HuH-7.5 (cell line): Measurements from ENCODE around the gene DCP1B.
A peak's percentile ranks its signal among the peaks of the same experiment; 100 is the strongest.

Experiments
- DNase-seq: peaks from one replicate; pipeline ENCODE4 v3.0.0; 2011; ENCODE audit warnings: low spot score

The DCP1B gene

DNA sequence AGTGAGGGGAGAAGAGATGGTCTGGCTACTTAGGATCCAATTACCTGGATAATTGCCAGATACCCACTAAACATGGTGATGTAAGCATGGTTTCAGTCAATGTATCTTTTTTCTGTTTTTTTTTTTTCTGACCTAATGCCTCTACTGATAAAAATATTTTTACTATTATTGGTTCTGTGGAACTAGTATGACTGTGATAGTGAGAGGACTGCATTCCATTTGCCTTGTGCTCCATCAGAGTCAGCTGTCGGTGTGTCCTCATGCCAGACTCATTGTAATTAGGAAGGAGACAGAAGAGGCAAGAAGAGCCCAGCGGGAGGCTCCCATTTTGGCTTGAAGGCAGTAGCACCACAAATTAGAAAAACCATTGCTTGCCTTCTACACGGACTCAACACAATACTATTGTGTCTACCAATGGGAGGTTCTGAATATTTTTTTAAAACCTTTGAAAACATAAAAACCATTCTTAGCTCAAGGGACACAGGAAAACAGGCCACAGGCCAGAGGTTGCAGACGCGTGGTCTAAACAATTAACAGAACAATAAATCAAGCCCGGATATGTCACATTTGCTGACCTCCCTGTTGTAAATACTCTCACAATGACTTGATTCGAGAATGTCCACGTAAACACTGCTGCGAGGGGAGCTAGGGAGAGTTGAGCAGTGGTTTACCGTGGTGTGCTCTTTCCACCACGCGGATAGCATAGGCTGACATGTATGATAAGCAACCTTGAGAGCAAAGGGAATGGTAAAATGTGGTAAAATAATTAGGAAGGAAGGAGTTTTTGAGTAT, 13.5 kb upstream of the DCP1B start:
- no peak for DNase-seq

DNA sequence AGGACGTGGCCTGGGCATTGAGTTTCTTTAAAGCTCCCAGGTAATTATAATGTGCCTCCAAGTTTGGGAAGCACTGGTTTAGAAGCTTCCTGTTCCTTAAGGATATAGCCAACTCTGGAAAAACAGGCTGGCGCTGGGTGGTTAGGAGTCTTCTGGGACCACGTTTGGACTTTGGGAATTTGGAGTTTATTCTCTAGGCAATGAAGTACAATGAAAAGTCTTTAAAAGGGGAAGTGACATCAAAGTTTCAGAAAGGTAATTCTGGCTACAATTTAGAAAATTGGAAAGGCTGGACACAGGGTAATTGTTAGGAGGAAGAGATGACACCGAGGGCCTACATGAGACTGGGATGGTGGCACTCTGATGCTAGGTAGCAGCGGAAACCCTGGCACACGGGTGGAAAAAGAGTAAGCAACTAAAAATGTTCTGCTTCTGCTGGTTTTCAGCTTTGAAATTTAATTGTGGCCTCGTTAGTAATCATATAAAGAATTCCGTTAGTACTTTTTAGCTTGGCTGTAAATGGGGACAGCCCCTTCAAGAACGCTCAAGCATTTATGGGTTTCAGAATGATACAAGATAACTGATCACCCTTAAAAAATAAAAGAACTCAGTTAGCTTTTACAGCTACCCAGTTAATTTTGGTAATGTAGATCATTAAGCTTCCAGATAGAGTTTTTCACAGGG, 12.7 kb upstream of the DCP1B start:
- DNase-seq: no peak

DNA sequence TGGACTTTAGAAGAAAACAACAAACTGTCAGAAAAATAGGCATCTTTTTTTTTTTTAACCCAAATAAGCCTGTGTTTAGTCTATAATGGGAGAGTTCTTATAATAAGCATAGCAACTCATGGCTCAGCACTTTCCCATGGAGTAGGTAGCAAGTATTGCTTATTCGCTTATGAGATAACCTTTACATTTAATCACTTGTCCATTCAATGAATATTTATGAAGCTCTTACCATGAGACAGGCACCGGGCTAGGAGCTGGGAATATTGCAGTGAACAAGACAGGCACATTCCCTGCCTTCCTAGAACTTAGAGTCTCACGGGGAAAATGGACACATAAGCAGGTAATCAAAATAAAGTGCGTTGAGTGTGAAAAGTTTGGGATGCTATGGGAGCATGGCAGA, 10.0 kb upstream of the DCP1B start:
- no peak for DNase-seq

DNA sequence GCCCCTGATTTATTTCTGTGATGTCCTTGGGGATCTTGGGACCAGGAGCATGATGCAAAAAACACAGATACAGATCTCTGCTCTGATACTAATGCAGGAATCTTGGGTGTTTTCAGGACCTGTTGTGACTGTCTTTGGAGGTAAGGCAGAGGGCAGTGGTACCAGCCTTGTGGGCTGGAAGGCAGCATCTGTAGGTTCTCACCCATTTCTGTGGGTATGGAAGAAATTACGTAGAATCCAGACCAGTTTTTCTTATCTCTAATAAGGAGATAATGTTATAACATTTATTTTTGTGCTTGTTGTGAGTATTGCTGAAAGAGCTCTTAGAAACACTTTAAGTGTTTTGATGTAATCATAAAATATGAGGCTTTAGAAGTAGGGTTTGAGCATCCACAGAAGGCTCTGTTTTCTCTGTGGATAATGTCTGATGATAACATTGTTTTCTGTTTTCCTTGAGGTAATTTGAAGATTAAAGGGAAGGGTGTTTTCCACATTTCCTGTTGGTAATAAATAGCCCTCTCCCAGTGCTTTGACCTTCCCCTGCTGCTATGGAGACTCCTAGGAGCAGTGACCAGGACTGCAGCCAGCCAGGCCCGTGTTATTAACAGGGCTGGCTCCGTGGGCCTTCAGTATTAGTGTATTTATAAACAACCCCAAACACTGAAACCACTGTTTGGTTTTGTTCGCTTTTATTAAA, 9.4 kb upstream of the DCP1B start:
- DNase-seq: no peak

DNA sequence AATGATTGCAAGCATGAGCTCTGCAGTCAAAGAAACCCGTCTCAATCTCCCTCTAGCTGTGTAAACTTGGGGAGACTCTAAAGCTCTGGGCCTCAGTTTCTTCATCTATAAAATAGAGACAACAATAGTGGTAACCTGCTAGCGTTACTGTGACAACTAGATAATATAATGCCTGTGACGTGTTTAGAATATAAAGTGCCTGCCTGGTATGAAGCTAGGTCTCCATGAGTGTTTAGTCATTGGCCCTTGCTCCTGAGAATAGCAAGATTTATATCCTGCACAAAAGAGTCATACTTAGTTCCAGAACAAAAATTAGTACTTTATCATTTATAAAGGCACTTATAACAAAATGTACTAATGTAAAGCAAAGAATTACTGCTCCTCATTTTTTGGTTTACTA, 8.8 kb upstream of the DCP1B start:
- no peak for DNase-seq

DNA sequence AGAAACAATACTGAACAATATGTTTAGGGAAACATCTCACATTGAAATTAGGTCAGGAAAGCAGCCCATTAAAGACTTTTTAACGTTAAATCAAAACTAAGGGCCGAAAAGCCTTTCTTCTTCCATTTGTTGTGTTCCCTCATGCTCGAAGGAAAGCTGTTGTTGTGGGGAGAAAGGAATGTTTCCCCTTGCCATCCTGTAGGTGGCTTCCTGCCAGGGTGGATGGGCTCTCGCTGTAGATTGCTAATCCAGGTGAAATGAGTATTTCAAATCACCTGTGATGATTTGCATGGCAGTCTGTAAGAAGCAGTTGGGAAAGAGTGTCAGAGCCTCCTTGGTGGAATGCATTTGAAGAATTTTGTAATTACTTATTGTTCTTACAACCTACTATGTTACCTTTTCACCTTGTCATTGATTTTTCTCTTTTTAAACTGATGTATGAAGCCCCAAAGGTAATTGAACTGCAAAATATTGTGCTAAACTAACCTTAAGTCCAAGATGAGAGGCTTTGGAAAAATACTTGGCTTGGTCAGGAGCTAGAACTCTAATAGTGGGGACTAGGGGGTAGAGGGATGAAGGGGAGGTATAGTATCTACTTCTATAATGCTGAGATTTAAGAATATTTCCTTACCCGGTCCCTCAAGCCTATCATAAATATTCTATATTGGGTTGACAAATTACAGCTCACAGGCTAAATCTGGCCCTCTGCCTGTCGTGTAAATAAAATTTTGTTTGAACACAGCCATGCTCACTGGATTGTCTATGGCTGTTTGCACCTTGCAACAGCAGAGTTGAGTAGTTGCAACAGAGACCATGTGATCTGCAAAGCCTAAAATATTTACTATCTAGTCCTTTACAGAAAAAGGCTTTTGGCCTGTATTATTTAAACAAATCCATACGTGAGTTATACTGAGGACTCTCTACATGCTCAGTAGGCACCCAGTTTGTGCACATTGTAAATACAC, 7.7 kb upstream of the DCP1B start:
- no peak for DNase-seq

DNA sequence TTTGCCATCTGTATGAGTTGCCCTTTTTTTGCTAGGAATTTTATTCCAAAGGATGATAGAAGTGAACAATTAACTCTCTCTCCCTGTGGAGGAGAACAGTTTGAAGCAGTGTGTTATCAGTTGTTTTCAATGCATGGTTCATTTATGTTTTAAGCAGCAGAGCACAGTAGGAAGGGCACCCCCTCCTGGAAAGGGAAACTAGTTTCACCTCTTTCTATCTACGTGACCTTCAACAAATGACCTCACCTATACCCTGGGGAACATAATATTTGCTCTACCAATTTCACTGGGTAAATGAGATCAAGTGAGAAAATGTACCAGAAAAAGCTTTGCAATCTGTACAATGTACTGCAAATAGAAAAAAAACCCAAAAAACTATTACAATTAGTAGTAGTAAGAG, 5.4 kb upstream of the DCP1B start:
- DNase-seq: no peak

DNA sequence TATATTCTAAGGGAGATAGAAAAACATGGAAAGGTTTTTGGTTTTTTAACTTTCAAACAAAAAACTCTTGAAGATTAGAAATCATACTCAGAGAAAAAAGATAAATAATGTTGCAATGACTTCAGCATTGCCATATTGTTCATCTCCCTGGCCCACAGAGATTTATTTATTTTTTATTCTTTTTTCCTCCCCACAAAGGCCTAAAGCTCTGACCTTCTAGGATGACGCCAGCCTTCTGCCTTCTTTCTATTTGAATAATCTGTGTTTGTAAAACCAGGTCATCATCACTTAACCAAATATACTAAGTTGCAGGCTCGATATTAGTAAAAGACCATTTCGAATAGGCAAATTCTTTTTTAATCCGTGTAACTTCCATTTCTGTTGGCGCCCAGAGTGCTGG, 4.4 kb upstream of the DCP1B start:
- DNase-seq: no peak

DNA sequence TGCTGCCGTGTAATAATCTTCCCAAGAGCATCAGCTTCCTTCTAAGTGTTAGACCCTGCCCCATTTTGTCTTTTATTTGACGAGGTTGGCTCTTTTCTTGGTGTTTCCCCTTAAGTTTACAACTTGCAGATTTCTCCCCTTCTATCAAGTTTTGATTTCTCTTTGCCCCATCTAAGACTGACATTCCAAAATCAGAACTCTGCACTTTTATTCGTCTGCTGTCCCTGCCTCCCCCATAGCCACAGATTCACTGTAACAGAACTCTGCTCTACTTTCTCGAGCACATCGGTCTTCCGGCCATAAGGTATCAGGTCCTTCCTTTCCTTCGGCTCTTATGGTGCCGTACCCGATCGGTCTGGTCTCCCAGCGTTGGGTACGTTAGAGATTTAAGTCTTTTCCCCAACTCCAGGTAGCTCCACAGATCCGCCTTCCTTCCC, 563 bp downstream of the DCP1B start:
- no peak for DNase-seq

DNA sequence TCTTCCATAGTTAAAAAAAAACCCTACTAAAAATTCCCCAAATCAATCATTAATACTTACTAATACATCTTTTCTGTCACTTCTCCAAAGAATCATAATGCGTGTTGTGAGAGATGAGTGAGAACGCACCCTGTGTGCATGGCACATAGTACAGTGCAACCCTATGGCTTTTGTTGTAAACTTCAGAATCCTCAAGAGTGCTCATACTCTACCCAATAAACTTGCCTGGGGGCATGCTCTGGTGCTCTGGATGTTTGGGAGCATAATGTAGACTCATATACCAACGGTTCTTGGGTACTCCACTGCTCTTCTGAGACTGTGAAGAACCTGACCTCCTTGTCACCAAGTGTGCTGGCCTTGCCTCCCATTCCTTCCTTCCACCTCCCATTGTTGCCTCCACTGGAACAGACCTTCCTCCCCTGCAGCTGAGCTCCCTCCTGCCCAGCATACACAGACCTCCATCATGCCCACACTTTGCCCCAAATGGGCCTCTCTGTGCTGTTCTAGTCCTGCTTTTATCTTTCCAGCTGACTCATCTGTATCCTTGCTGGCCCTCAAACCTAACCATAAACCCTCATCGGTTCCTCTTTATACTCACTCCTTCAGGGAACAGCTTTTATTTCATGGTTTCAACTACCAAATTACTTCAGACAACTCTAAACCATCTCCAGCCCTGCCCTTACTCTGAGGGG, 8.9 kb downstream of the DCP1B start:
- DNase-seq: no peak

DNA sequence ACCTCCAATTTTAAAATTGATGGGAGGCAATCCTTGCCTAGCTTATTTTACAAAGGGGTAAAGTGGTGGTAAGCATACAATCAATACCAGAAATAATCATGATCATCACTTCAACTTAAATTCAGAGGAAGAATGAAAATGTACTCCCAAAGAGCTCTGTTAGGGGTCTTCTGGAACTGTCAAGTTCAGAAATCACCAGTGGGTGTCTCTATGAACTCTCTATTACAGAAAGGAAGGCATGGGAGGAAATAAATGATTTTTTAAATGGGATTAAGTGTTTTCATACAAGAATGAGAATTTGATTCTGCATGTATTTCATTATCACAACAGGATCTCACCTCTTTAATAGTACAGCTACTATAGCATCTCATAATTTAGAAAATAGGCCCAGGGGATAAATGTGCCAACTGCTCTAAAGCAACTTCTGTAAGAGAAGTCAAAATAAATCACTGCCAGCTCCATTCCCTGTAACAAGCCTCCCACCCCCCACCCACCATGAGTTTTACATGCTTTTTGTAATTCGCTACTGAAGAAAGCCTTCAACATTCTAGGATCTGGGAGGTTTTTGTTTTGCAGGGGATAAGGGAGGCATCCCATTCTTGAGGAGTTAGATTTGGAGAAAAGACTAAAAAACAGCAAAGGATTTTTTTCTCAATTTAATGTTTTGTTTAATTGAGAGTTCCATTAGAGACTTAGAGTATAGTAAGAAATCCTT, 9.7 kb downstream of the DCP1B start:
- no peak for DNase-seq

DNA sequence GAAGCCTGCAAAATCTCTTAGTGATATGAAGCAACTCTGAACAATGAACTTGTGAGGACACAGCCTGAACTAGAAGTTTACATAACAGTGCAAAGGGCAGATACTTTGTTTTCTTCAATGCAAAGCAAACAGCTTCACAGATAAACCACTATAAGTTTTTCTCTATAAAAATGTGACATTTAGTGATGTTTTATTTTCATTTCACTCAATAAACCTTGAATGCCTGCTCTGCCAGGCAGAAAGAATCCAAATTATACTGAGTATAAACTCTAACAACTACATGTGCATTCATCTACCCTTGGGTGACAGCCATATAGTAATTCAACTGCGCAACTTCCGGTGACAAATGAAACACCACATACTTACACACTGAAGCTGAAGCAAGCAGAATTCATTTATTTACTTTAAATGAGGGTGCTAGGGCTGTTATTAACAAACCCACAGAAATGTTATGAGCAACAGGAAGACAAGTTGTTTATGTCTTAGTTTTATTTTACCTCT, 10.3 kb downstream of the DCP1B start:
- peak; percentile 20 for DNase-seq

DNA sequence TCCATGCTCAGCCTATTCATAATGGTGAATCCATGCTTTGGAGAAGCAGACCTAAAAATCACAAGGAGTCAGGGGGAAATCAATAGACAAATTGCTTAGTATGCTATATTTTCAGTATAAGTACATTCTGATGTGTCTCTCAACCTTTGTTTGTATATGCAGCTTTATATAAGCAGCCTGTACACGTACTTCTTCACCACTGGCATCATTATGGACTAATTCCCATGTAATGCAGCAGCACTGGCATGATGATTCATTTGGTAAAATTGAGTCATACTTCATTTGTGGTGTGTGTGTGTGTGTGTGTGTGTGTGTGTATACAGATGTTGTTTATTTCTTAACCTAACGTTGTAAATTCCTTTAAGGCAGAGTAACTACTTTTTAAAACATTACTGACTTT, 10.9 kb downstream of the DCP1B start:
- DNase-seq: no peak

DNA sequence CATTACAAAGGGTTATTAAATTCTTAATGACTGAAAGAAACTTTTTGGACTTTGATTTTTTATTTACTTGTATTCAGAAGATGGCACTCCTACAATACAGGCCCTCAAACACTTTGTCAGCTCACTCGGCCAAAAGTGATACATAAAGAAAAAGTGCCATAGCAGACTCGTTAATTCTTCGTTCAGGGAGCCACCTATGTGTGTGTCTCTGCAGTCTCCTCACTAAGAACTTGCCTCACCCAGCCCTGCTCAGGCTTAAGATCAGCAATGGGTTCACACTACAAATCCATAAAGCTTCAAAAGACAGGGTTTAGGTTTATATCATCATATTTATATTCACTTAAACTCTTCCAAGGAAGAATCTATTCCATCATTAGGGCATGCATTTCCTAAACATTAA, 11.5 kb downstream of the DCP1B start:
- no peak for DNase-seq

DNA sequence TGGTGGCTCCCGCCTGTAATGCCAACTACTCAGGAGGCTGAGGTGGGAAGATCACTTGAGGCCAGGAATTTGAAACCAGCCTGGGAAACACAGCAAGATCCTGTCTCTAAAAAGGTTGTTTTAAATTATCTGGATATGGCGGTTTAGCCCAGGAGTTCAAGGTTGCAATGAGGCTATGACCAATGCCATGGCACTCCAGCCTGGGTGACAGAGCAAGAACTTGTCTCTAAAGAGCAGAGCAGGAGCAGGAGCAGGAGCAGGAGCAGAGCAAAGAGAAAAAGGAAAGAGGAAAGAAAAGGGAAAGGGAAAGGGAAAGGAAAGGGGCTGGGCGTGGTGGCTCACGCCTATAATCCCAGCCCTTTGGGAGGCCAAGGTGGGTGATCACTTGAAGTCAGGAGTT, 15.1 kb downstream of the DCP1B start:
- no peak for DNase-seq

DNA sequence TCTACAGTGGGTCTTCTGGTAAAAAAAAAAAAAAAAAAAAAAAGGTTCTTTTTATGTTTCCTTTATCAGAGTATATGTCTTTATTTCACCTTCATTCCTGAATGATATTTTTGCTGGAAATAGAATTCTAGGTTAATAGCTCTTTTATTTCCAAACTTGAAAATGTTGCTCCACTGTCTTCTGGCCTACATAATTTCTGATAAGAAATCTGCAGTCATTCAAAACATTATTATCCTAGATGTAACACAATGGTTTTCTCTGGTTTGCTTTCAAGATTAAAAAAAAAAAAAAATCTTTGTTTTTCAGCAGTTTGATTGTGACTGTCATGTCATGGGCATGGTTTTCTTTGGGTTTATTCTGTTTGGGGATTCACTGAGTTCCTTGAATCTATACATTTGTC, 19.5 kb downstream of the DCP1B start:
- DNase-seq: no peak

DNA sequence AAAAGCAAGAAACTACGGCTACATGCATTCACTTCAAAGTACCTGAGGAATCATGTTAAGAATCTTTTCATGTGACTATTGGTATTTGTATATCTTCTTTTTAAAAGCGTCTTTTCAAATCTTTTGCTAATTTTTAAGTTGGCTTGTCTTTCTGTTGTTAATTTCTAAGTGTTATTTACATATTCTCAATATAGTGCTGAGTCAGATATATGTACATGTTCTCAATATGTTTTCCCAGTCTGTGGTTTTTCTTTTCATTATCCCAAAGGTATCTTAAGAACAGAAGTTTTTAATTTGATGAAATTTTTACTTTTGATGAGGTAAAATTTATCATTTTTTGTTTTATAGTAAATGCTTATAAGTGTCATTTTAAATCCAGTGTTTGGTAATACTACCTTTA, 24.0 kb downstream of the DCP1B start:
- no peak for DNase-seq

DNA sequence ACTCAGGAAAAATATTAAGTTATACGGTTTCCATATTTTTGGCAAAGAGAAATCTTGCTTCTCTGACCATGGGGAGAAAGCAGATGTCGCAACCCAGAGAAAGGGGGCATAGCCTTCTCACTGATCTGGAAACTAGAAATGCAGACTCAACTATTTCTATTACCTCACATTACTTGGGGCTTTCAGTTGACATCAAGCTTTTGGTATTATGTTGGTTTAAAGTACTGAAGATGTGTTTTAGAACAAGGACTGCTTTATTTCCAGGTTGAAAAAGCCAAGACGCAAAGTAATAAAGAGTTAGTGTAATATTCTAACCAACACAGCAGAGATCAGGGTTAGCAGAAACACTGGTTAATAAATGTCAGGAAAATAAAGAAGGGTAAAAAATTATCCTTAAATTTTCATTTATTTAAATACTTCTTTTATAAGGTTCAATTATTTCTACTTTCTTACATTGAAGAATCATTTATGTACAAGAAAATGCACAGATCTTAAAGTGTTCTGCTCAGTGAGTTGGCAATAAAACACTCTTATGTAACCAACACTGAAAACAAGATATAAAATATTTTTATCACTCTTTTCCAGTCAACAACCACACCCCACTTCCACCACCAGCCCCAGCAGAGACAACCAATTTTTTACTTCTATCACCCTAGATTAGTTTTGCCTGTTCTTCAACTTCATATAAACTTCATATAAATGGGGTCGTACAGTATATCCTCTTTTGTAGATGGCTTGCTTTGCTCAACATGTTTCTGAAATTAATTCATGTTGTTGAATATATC, 26.0 kb downstream of the DCP1B start:
- no peak for DNase-seq

DNA sequence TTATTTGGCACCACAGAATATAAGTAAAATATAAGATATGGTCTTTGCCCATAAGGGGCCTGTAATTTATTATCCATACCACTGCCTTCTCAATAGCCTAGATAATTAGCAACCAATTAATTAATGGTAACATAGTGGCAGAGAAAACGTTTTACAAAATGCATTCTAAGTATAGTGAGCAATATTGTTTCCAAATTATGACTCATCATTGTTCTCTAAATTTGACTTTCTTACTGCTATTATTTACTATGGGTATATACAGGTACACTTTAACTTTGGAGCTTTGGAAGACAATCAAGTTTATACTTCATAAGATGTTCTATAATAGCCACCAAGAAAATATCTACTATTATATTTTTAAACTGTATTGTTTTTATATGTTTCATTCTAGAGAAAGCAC, 26.7 kb downstream of the DCP1B start:
- DNase-seq: no peak

DNA sequence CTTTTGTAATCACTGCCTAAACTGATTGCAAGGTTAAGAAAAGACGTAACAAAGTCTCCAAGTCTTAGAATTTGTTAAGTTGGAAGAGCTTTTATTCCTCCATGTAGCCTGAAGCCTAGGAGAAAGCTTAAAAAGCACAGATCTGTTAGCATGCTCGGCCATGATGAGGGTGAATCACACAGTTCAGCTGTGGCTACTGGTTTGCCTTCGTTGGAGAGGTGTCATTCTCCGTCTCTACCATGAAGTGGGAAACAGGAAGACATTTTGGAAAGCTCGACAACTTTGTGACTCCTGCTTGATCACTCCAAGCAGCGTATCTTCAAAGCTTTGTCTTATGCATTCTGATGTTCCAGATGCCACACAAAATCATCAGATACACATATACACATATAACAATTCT, 27.1 kb downstream of the DCP1B start:
- no peak for DNase-seq
